Measurements from ENCODE around the gene BBS9. TPM values are rescaled to one million over a fixed set of nuclear protein-coding genes. Genes with fewer than 3 reads are reported as not detected.

The BBS9 gene
- total and polyA plus RNA-seq, 2 of the 4 experiments (the other 2 are of a cell fraction): 7.9 to 9.5 TPM

DNA sequence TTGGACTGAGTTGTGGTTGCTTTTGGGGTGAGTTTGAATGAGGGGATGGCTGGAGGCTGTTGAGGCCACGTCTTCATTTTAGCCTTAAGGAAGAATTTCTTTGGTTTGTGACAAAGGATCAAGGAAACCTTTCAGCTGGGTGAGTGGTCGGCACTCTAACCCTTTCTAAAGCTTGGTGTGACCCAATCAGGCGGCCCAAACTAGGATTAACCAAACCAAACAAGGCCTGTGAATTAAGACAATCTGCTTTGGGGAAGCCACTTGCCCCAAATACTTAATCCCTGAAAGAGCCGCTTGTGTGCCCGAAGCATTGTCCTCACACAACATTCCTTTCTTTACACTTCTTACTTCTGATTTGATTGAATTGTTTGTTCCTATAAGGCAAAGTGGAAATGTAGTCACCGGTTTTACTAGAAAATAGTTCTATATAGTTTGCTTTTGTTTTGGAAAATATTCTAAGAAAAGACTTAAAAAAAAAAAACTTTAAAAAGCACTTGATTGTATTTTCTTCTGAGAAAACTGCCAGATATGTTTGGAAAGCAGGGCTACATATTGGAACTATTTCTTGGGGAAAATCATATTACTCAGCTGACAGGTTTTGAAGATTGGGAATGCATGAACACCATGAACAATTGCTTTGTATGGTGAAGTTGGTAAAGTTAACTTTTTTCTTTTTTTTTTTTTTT is 503.6 kb downstream of the BBS9 start:
- H3K9me3 ChIP-seq (ENCODE audit: control insufficient read depth, insufficient read depth, low read length): no peaks in the 10 kb centered on the region
- CTCF ChIA-PET: interaction anchor here (0.7 kb wide), 2 partner anchors 76 to 290 kb away, joined by 4 to 6 read pairs; no protein-coding TSS in a partner anchor

More for the DNA sequence above, 503.6 kb downstream of the BBS9 start:
- no peak overlapping the region for H3K14ac ChIP-seq (replicated peaks; ENCODE audit: low read depth, low read length)
- H2AFZ ChIP-seq (replicated peaks; ENCODE audit: low read length, poor library complexity): no peak overlapping the region
- ATAC-seq (ENCODE audit: low read depth) (no peak), DNase-seq (no peak)
- intact Hi-C loops (cut with micrococcal nuclease) (no loop called here), in situ Hi-C loops (cut with MboI; ENCODE audit: low sequenced_read_pairs) (no loop called here), dilution Hi-C loops (cut with HindIII; ENCODE audit: low sequenced_read_pairs, unreplicated experiment) (no loop called here)
- no peaks in the 10 kb centered on the region for H3K9me1 ChIP-seq (ENCODE audit: insufficient read depth, low read length)
- H4K5ac ChIP-seq (ENCODE audit: low read depth, low read length): no peak overlapping the region
- H3K27me3 ChIP-seq (ENCODE audit: control insufficient read depth, insufficient read depth, low read length): no peaks in the 10 kb centered on the region
- no peak overlapping the region for H4K8ac ChIP-seq (ENCODE audit: low read depth in 2 of 2, low read length in 2 of 2)
- H3K4ac ChIP-seq (ENCODE audit: low read depth, low read length): no peak overlapping the region
- no peak overlapping the region for H2AK5ac ChIP-seq (ENCODE audit: low read depth, low read length)
- H2BK5ac ChIP-seq (ENCODE audit: low read depth, low read length, poor library complexity, severe bottlenecking): no peak overlapping the region
- H3K4me1 ChIP-seq (ENCODE audit: control insufficient read depth, insufficient read depth, low read length): no peaks in the 10 kb centered on the region; the same call in 1 of the 2 replicates
- no peak overlapping the region for H3K9ac ChIP-seq (ENCODE audit: low read depth, low read length)
- H3K23ac ChIP-seq (ENCODE audit: low read depth, low read length): no peak overlapping the region
- H4K20me1 ChIP-seq (ENCODE audit: insufficient read depth, low read length): no peaks in the 10 kb centered on the region
- no peak overlapping the region for H2BK20ac ChIP-seq (ENCODE audit: low read depth, low read length)
- no peak overlapping the region for H2AK9ac ChIP-seq (replicated peaks; ENCODE audit: low read depth, low read length, poor library complexity)
- WGBS, 2 experiments (ENCODE audit: extremely low coverage in 2 of 2, insufficient read length in 1 of 2): no CpG with 5 or more reads among the region's 6 CpGs
- no peak overlapping the region for H2BK120ac ChIP-seq (ENCODE audit: low read depth, low read length)
- no peak overlapping the region for H3K18ac ChIP-seq (ENCODE audit: low read depth, low read length)
- POLR2A ChIA-PET (ENCODE audit: unreplicated experiment): no interaction called here
- H3K79me1 ChIP-seq (ENCODE audit: low read depth in 1 of 2, low read length in 2 of 2): no peaks in the 10 kb centered on the region
- no peaks in the 10 kb centered on the region for H3K36me3 ChIP-seq (ENCODE audit: control insufficient read depth, insufficient read depth, low read length)
- H4K91ac ChIP-seq (ENCODE audit: insufficient read depth, low read depth, low read length): no peak overlapping the region
- BruUV-seq (replicated peaks): no TSS peak
- H3K27ac ChIP-seq (ENCODE audit: insufficient read depth, low read length): no peak overlapping the region
- no peak overlapping the region for H3K4me2 ChIP-seq (ENCODE audit: low read depth, low read length)
- no peak overlapping the region for H2BK15ac ChIP-seq (ENCODE audit: low read depth, low read length)
- no peak overlapping the region for H3K4me3 ChIP-seq (ENCODE audit: insufficient read depth, low read depth, low read length)
- TF ChIP-seq RAD21 (IDR thresholded peaks at IDR 0.05; ENCODE audit: low read length) (no peak), RFX5 (IDR thresholded peaks at IDR 0.05; ENCODE audit: low read depth, low read length) (no peak), CEBPB (IDR thresholded peaks at IDR 0.05; ENCODE audit: low read depth, low read length) (no peak), NFE2L2 (IDR thresholded peaks at IDR 0.05; ENCODE audit: low read depth, low read length) (no peak), FOS (IDR thresholded peaks at IDR 0.05; ENCODE audit: low read depth, low read length) (no peak), MXI1 (IDR thresholded peaks at IDR 0.05; ENCODE audit: borderline replicate concordance, low read depth, low read length) (no peak), MAFK (IDR thresholded peaks at IDR 0.05; ENCODE audit: low read depth, low read length) (no peak)
- H3K56ac ChIP-seq (ENCODE audit: extremely low read depth, insufficient read depth, low read length): no peak overlapping the region
